Testis (tissue), 2 donors: ENCODE measurements around the gene SERPINA12.

Source experiments
- CTCF ChIP-seq, 3 experiments: fragments of 450-650 bp in 2 of 3; fragments of 200-600 bp in 1 of 3; sonication (generic) in 1 of 3; IDR thresholded peaks; one replicate each; pipeline ENCODE4 v1.5.1; 2016 to 2019; ENCODE audit warnings: antibody characterized with exemption in 3 of 3, mild to moderate bottlenecking in 2 of 3, moderate library complexity in 1 of 3
- POLR2A ChIP-seq: fragments of 450-650 bp; IDR thresholded peaks from one replicate; pipeline ENCODE4 v1.6.1; 2017; ENCODE audit warnings: antibody characterized with exemption, mild to moderate bottlenecking, moderate library complexity

- no peak for TF ChIP-seq CTCF (IDR thresholded peaks at IDR 0.05)
- TF ChIP-seq POLR2A: no peak
Measured at GRCh38 chr14:94451091-94451771, 58.0 kb downstream of the SERPINA12 start.
